H7 (cell line): ENCODE results near the gene TMEM131L. TPM values are rescaled to one million over a fixed set of nuclear protein-coding genes. Genes with fewer than 3 reads are reported as not detected.

Experiments used
- total RNA-seq: library from RNA; depleted of rRNA; stranded (reverse); fragments of >200 nt; shearing (Covaris generic); gene quantifications from 2 replicates; pipeline ENCODE4 v1.2.3, GENCODE V29; 2014; rRNA removed

TMEM131L gene
- total RNA-seq, 1 experiment from 2014 or later: 19.6 TPM

Other genes starting within 250 kb of the TMEM131L start
- 17.6 and 32.1 TPM in 2 replicates for gene MND1, start 121.7 kb upstream of the TMEM131L start, total RNA-seq
- 0.35 and 1.0 TPM in 2 replicates for gene TLR2, start 217.9 kb downstream of the TMEM131L start, total RNA-seq